ENCODE data around the gene CCDC154.

CCDC154 gene

GRCh38 chr16:1433756-1434155, 10.6 kb downstream of the CCDC154 start:
- H3K27ac ChIP-seq: no peak overlapping the region
- TF ChIP-seq ZFX (IDR thresholded peaks at IDR 0.05) (no peak), CTCF (conservative IDR thresholded peaks at IDR 0.05) (no peak)

- no peak for TF ChIP-seq ZFX (IDR thresholded peaks at IDR 0.05)
- TF ChIP-seq CTCF (conservative IDR thresholded peaks at IDR 0.05): no peak
- no peak overlapping the region for H3K27ac ChIP-seq
Measured at GRCh38 chr16:1433263-1433560, 11.1 kb downstream of the CCDC154 start.

GRCh38 chr16:1432388-1433262, 11.7 kb downstream of the CCDC154 start:
- peak overlapping the region; percentile 76; the same call in 1 of the 2 replicates for H3K27ac ChIP-seq
- TF ChIP-seq ZFX (IDR thresholded peaks at IDR 0.05): no peak
- TF ChIP-seq CTCF (conservative IDR thresholded peaks at IDR 0.05): no peak

GRCh38 chr16:1431497-1432270, 12.7 kb downstream of the CCDC154 start:
- TF ChIP-seq ZFX (IDR thresholded peaks at IDR 0.05) (no peak), CTCF (conservative IDR thresholded peaks at IDR 0.05) (no peak)
- H3K27ac ChIP-seq: peak overlapping the region; percentile 76; the same call in 1 of the 2 replicates

GRCh38 chr16:1430759-1431496, 13.4 kb downstream of the CCDC154 start, which contains the start of gene PERCC1:
Gene PERCC1, plus strand, starts transcription at chr16:1431078. Its CDS starts 1,516 bp downstream, at chr16:1432594.
- TF ChIP-seq CTCF (conservative IDR thresholded peaks at IDR 0.05) (no peak; the same call in 1 of the 2 replicates), ZFX (IDR thresholded peaks at IDR 0.05) (0 out of 2 replicates have a peak, but pooled peaks have one; percentile 22)
- H3K27ac ChIP-seq: peak within 1 kb of the TSS; percentile 76

GRCh38 chr16:1430214-1430758, 14.1 kb downstream of the CCDC154 start:
- TF ChIP-seq ZFX (IDR thresholded peaks at IDR 0.05) (no peak), CTCF (conservative IDR thresholded peaks at IDR 0.05) (no peak)
- H3K27ac ChIP-seq: peak overlapping the region; percentile 76

All from C4-2B (cell line).